SKM-1 treated with dmso at 0.1 percent for 144 hours (cell line): ENCODE results near the gene TENM4.
A peak's percentile ranks its signal among the peaks of the same experiment; 100 is the strongest.

Experiments used
- DNase-seq: peaks from one replicate; lab custom pipeline; 2025; ENCODE audit not compliant: unreplicated experiment; lab: John Stamatoyannopoulos, UW

The TENM4 gene

DNA sequence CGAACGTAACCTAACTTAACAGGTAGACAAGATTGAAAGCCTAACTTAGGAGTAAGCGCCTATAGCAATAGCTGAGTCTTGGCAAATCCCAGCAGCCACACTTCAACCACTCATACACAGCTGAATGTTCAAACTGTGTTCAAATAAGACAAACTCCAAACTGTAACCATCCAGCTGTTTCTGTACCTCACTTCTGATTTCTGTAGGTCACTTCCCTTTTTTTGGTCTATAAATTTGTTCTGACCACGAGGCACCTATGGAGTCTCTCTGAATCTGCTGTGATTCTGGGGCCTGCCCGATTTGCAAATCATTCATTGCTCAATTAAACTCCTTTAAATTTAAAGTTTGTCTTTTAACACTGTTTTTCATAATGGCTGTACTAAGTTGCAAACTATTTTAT lies 8.2 kb upstream of the TENM4 start:
- no peak for DNase-seq

DNA sequence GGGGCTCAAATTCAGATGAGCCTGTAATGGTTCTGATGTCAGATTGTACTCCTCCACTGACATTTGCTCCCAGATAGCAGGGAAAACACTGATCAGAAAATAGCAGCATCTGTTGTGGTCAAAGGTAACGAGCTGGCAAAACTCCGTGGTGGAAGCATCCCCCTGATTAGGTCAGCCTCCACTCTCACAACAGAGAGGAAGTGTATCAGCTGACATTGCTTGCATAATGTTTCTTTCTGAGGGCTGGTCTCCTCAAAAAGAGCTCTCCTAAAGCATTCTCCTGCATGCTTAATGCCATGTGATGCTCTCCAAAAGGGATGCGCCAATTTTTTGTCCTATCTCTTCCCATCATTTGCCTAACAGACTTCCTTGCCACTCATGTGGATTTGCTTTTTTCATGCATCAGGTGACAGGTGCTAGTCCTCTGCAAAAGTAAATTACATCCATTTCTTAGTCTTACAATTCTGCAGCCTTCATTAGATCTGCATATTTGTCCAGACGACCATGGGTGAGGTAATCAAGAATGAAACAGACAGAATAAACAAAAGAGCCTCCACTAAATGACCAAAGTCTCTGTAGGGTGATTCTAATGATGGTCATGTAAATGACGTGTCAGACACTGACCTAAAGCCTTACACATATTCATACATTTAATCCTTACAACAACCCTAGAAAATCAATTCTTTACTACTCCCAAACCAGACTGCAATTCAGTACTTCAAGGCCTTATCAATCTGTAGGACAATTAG lies 6.4 kb upstream of the TENM4 start:
- DNase-seq = no peak

DNA sequence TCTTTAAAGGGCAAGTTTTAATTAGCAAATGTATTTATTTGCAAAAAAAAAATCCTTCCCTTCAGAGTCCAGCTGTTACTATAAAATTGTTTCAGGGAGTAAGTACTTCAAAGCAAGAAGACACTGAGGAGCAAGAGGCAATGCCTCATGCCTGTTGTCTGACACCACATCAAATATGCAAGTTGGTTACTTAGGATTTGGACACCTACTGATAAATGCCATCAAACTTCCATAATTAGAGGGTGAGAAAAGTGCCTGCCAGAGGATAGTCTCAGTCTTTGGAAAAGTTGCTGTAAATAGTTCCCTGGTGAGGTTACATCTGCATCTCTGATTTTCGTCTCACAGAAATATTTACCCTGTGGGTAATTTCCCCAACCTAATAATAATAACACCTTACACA lies 4.1 kb upstream of the TENM4 start:
- no peak for DNase-seq

DNA sequence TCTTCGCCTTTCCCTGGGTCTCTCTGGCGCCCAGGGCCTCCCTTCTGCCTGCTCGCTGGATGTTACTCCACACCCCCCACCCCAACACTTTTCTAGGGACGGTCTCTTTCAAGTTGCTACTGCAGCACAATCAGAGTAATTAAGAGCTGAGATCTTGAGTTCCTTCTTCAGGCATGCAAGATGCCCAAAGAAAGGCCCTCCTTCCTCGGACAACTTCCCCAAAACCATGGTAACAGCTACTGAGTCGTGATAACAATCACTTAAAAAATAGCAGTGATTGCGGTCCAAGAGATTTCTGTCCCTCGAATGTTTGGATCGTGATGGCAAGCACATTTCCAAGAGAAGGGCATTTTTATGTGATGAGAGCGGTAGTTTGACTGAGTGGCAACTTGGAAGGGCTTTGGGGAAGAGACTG lies 638 bp upstream of the TENM4 start:
- peak; percentile 32 for DNase-seq

DNA sequence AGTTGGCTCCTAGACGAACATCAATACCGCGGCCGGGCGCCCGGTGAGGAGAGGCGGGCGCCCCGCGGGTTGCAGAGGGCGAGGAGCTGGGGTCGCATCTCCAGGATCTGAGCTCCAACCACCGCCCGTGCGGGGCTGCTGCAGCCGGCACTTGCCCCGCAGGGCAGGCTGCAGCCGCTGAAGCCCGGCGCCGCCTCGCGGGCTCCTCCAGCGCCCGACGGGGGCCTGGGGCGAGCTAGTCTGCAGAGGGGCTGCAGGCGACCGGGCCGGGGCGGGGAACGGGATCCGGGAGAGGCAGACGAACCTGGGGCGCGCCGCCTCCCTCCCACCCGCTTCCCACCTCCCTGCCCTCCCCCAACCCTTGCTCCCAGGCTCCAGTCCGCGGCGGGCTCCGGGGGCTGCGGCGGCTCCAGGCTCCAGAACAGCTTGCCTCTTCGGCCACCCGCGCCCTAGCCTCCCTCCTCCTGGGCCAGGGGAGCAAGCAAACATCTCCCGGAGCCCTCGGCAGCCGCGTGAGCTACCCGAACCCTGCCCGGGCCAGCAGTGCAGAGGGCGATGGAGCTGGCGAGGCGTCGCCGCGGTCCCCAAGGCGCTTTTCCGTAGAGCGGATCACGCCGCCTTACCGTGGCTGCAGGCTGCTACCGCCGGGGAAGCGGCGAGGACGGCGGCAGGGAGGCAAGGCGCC lies 802 bp downstream of the TENM4 start:
- no peak for DNase-seq

DNA sequence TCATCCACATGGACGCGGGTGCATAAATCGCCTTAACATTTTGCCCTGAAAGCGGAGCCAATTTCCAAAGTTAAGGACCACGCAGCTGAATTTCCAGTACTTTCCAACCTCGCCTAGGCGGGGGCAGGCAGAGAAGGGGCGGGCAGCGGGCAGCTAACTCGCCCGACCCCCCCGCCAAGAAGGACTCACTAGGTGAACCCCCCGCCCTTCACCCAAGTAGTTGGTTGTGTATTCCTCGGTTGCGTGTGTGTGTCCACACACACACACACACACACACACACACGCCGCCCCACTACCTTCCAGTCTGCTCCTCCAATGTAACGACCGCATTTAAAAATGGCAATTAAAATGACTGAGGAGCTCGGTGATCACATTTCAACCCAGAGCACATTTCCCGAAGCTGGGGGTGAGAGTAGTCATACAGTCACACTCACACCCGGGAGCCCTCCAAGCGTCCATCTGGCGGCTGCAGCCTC lies 1.4 kb downstream of the TENM4 start:
- no peak for DNase-seq

DNA sequence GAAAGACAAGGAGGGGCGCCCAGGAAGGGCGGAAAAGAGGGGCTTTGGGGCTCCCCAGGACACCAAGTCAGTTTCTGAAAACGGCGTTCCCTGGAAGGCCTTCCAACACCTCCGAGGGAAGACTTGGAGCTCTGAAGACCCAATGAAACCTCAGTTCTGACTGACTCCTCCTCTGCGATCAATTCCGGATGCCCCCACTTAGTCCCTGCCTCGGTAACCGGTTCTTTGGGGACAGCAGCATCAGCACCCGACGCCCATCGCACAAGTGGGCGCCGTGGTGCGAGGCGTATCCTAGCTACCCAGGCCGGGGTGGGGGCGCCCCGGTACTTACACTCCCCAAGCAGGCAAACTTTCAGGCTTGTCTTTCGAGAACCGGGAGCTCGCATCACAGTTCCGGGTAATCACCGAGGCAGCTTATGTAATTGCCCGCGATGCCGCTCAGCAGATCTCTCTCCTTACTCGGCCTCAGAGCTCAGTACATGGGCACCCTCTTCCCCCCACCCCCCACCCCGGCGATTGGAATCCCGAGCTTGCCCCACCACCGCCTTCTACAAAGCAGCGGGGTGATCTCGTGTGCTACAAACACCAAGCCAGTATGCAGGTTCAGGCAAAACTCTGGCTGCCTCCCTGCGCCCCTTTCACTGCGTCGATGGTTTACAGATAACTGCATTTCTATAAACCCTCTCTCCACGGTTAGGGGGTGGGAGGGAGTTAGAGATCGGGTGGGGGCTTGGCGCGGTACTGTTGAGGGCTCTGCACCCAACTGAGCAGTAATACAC lies 2.0 kb downstream of the TENM4 start:
- no peak for DNase-seq

DNA sequence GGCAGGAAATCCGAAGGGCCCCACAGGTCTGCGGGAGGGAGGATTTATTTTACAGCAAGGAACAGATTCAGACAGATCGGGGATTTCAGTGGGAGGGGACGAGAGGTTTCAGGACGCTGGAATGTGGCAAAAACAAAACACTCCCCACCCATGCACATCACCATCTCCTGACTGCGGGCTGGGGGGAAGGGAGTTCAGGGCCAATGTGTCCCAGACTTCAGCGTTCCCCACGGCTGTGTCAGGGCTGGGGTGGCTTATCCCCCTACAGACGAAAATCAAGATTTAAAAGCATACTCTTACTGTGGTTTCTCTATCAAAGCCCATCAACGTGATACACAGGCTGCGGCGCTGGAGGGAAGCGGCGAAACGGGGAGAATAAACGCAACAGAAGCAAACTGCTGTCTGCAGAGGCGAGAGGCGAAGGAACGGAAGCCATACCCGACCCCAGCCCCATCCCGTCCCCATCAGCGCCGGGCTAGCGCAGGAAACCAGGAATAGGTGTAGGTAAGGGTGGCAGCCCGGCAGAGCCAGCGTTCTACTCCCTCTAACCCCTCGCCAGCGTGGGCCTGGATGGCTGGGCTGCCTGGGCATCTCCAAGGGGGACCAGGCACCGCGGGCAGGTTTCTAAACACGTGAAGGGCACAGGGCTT lies 2.7 kb downstream of the TENM4 start:
- no peak for DNase-seq

DNA sequence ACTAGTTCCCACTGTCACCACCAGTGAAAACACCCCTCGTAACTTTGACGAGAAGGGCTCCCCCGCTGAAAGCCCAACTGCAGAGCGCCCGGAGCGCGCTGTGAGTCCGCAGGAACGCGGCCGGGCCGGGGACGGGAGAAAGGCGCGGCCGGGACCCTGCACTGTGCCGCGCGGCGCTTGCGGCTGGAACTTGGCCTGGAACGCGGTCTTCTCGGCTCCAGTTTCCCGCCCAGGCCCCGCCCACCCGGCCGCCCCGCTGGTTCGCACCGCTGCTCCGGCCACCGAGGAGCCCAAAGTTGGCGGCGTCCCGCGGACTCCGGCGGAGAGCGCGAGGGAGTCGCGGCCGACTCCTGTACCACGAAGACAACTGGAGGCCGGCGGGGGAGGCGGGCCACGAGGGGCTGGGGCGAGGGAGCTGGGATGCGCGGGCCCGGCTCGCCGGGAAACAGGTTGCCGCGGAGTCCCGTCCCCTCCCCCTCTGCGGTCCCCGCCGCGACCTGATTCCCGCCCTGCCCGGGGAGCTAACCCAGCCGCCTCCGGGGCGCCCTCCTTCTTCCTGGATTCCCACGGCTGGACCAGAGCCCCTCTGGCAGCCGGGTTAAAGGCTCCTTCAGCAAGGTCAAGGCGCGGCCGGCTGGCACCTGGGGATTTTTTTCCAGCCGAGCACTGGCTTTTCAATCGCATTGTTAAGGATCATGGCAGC lies 3.4 kb downstream of the TENM4 start:
- peak; percentile 26 for DNase-seq

DNA sequence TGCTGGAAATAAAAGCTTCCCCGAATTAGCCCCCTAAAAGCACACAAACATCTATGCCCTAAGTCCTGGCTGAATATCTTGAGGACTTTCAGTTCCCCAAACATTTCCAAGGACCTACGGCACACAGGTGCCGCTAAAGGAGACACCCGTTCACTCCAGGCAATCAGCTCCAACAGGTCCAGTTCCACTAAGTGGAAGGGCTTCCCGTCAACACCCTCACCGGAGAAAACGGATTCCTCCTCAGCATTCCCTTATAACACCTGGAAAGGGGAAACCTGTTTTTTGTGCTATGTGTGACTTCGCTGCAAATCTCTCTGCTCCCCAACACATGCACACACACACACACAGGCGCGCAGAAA lies 3.9 kb downstream of the TENM4 start:
- DNase-seq = no peak

DNA sequence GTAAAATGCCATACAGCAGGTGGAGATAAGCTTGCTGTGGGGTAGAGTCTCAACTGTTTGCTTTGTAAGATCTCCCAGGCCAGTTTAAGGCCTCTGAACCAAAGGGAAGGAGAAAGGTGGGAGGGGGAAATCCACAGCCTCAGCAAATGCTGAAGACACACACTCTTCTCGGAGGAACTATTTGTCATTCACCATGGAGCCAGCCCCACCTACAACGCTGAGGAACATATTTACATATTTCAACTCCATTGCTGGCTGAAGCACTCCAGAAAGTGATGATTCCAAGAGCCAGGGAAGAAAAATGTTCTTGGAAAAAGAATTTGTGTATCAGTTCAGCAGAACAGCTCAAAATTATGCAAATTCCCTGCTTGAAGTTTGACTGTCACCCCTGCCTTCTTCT lies 6.5 kb downstream of the TENM4 start:
- DNase-seq = no peak

DNA sequence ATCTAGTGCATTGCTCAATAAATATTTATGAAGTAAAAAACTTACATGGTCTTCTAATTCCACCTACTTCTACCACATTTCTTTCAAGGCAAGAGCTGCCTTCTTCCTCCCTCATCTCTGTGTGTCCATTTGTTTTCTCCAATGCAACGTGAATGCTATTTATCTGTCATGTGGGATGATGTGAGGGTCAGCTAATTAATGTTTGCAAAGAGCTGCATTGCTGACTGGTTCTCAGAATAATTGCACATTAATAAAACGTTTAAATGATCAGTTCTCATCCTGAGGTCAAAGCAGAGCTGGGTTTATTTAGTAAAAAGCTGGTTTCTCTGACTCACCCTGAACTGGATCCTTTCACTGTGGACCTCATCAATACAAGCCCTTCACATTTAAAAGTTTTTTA lies 8.7 kb downstream of the TENM4 start:
- DNase-seq = no peak

DNA sequence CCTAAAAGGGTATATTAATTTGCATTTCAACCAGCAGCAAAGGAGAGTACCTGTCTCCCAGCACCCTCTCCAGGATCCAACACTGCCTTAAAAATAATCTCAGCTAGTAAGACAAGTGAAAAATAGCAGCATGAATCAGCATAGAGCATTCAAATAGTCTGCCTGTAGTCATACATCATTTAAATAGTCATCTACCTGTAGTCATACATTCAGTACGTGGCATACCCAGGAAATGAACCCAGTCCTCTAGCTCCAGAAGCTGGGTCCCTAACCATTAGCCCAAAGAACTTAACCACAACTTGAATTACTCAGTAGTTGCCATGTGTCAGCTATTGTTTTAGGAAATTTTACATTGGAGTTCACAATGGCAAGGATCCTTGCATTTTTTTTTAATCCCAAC lies 9.3 kb downstream of the TENM4 start:
- DNase-seq = no peak

DNA sequence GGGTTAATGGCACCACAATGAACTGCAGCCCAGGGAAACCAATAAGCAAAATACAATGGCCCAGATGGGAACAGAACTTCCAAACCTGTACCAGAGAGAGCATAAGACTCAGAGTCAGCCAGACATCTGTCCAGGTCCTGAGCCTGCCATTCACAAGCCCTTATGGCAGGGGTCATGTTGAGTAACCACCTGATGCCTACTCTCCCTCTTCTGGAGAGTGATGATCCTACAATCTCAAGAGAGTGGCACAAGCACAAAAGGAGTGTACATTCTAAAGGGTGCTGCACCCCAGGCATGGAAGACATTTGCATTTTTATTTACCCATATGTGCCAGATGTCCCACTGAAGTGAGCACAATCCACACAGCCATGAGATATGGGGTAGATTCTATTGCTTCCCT lies 10.6 kb downstream of the TENM4 start:
- DNase-seq = no peak

DNA sequence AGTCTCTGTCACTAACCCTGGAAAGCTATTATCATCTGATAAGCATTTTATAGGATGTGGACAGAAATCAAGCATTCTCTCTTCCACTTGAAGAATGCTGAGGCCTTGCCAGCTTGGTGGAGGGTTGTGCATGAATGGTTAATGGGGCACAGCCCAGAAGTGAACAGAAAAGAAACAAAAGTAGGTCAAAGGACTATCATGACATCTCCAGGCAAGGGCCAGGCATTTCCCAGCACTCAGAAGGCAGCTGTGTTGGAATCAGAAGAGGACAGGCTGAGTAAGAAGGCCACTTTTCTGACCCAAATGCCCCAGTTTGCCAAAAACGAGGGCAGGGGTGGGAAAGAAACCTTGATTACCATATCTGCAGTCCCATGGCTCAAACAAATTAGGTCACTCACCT lies 12.4 kb downstream of the TENM4 start:
- no peak for DNase-seq

DNA sequence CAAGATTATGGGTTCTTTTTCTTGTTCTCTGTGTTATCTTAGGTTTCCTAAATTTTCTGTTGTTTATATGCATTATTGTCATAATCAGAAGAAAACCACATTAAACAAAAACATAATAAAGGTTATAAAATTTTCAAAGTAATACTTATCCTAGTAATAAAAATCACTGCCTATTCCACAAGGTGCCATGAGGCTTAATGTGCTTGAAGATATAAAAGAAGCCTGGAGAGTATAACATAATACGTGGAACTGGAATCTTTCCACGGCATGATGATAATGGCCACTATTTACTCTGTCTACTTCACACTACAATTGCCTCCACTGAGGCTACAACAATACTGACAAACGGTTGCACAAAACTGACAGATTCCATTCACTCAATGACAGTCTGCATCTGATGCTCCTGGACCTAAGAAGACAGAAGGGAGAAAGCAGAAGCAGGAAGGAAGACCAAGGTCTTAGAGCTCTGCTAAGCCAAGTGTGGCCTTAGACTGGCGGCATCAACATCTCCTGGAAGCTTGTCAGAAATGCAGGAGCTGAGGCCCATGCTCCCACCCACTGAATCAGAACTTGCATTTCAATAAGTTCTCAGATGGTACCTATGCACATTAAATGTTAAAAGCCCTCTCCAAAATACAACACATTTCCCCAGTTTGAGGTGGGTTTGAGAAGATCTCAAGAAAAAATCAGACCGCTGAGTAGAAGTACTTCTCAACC lies 13.1 kb downstream of the TENM4 start:
- no peak for DNase-seq

DNA sequence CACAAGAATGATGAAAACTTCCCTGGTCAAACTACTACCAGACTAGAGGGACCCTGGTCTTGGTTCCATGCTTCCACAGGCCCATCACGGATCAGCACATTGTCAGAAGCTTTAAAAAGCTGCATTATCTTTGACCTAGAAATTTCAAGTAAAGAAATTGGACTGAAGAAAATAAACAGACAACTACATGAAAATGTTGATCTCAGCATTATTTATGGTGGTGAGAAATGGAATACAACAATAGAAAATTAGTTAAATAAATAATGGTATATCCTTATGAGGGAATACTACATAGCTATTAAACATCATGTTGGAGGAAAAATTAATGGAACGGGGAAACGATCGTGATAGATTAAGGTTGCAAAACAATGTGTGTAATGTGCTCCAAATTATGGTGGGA lies 13.7 kb downstream of the TENM4 start:
- no peak for DNase-seq

DNA sequence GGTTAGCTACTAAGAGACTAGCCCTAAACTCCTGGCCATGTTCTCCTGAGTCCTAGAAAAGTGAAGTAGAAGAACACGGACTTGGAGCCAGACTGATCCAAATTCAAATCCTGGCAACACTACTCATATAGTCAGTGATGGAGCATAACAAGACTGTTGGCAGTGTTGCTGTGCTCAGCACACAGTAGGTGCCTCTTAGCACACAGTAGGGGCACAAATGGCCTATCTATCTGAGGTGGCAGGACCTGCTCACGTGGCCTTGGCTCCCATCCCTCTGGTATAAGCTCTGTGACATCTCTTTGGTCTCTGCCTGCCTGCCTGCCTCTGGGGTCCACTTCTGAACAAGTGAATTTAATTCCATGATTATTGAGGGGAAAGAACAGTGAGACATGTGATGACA lies 15.4 kb downstream of the TENM4 start:
- DNase-seq = no peak

DNA sequence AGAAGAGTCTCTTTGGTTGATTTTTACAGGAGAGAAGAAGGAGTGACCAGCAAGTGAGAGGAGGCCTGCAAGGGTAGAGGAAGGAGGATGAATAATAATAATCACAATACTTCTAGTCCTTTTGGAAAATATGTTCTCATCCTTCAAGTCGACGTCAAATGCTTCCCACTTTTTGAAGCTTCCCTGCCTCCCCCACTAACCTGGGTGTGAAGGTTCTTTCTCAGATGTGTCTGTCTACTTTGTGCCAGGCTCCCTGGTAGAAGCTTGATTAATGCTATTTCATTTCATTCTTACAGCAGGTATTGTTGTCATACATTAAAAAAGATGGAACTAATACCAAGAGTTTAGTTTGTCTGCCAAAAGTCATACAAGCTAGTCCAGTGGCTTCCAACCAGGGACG lies 17.1 kb downstream of the TENM4 start:
- DNase-seq = no peak

DNA sequence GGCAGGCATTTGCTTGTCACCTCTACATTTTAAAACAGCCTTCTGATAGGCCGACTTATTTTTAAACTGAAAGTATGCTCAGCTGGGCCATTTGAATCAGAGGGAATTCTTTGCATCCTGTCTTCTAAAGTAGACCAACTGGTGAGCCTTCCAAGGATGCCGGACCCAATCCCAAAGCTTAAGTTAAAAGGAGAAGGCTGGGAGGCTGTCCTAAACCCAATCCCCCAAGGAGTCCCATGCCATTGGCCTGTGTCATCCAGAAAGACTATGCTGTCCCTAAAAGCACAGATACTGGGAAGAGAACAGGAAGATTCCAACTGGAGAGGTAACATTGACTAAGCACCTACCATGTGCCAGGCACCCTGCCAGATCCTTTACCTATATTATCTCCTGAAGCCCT lies 18.0 kb downstream of the TENM4 start:
- no peak for DNase-seq
